ENCODE data around the gene TPRN. TPM values are rescaled to one million over a fixed set of nuclear protein-coding genes. Genes with fewer than 3 reads are reported as not detected.
A peak's percentile ranks its signal among the peaks of the same experiment; 100 is the strongest.

Gene TPRN
- total and polyA plus RNA-seq, 9 of the 15 experiments (the other 6 are each of a cell fraction or from before 2014, with no cell fraction given) = 0.31 to 31.9 (median 4.4) TPM

- TF ChIP-seq NFE2 (IDR thresholded peaks at IDR 0.05; ENCODE audit: low read depth) (peak; percentile 20; the same call in 1 of the 2 replicates), PRMT5 (CRISPR knock-in tag; IDR thresholded peaks at IDR 0.05) (0 out of 2 replicates have a peak, but pooled peaks have one; percentile 24), RBFOX2 (IDR thresholded peaks at IDR 0.05; ENCODE audit: low read depth, low read length) (peak; percentile 93), CCNT2 (IDR thresholded peaks at IDR 0.05; ENCODE audit: borderline replicate concordance, extremely low read depth, insufficient read length, low read depth, low read length) (peak; percentile 3), CBFA2T3 (IDR thresholded peaks at IDR 0.05) (no peak), PPARD (CRISPR knock-in tag; IDR thresholded peaks at IDR 0.05) (no peak), CHD1 (IDR thresholded peaks at IDR 0.05; ENCODE audit: low read length) (peak; percentile 19), SMARCB1 (IDR thresholded peaks at IDR 0.05; ENCODE audit: insufficient read length, low read depth) (no peak), ZNF12 (CRISPR knock-in tag; IDR thresholded peaks at IDR 0.05) (peak; percentile 54; the same call in 1 of the 2 replicates), FIP1L1 (IDR thresholded peaks at IDR 0.05; ENCODE audit: low read depth, low read length, poor library complexity, severe bottlenecking) (peak; percentile 16), SIN3A (IDR thresholded peaks at IDR 0.05; ENCODE audit: borderline replicate concordance in 2 of 2, control insufficient read depth in 1 of 2, low read depth in 2 of 2, low read length in 2 of 2) (peak; percentile 43 to 75; a peak in 2 of 4 replicates), RBM17 (IDR thresholded peaks at IDR 0.05; ENCODE audit: borderline replicate concordance, low read depth, low read length) (no peak), CEBPZ (IDR thresholded peaks at IDR 0.05; ENCODE audit: borderline replicate concordance, low read depth, low read length) (no peak), ZC3H4 (CRISPR knock-in tag; IDR thresholded peaks at IDR 0.05; ENCODE audit: borderline replicate concordance) (0 out of 2 replicates have a peak, but pooled peaks have one; percentile 5), RBM22 (IDR thresholded peaks at IDR 0.05; ENCODE audit: low read depth, low read length, poor library complexity, severe bottlenecking) (peak; percentile 94), FOSL1 (tag; conservative IDR thresholded peaks at IDR 0.05) (peak; percentile 87), SIX5 (IDR thresholded peaks at IDR 0.05; ENCODE audit: borderline replicate concordance in 1 of 2, insufficient read depth in 1 of 2, low read depth in 1 of 2, low read length in 2 of 2) (no peak), TBL1XR1 (IDR thresholded peaks at IDR 0.05; ENCODE audit: low read length in 2 of 2) (peak in 1 of 2 experiments; percentile 0; a peak in 2 of 4 replicates), THAP12 (CRISPR knock-in tag; IDR thresholded peaks at IDR 0.05) (0 out of 2 replicates have a peak, but pooled peaks have one; percentile 63), JUND (IDR thresholded peaks at IDR 0.05; ENCODE audit: borderline replicate concordance, low read depth, low read length) (peak; percentile 76), JUND (tag; IDR thresholded peaks at IDR 0.05; ENCODE audit: borderline replicate concordance, low read depth, low read length) (peak; percentile 30; the same call in 1 of the 3 replicates)
Observed at GRCh38 chr9:137241490-137242268, 41.1 kb upstream of the TPRN start (continued).
